ENCODE measurements around the gene SMCHD1. TPM values are rescaled to one million over a fixed set of nuclear protein-coding genes. Genes with fewer than 3 reads are reported as not detected.
"Not testable (repeated sequence)": the region's sequence is repeated elsewhere in the genome, so short reads cannot be mapped to it uniquely, and the experiment has no call there.

The SMCHD1 gene
- total RNA-seq, 1 donor from 2014 or later: 46.4 TPM

GRCh38 chr18:2716394-2717326 is 61.1 kb downstream of the SMCHD1 start:
- DNase-seq (ENCODE audit: low read depth in 2 of 2): no peak

- DNase-seq (ENCODE audit: low read depth in 2 of 2): no peak
Observed at GRCh38 chr18:2717407-2717806, 61.9 kb downstream of the SMCHD1 start.

GRCh38 chr18:2719040-2719439 is 63.5 kb downstream of the SMCHD1 start:
- DNase-seq (ENCODE audit: low read depth in 2 of 2): no peak

GRCh38 chr18:2723207-2723606 is 67.7 kb downstream of the SMCHD1 start:
- DNase-seq (ENCODE audit: low read depth in 2 of 2): no peak

GRCh38 chr18:2729757-2730156 is 74.2 kb downstream of the SMCHD1 start:
- no peak for DNase-seq (ENCODE audit: low read depth in 2 of 2)

GRCh38 chr18:2736823-2737222 is 81.3 kb downstream of the SMCHD1 start:
- no peak for DNase-seq (ENCODE audit: low read depth in 2 of 2)

GRCh38 chr18:2740082-2740481 is 84.6 kb downstream of the SMCHD1 start:
- DNase-seq (ENCODE audit: low read depth in 2 of 2): not testable (repeated sequence)

- DNase-seq (ENCODE audit: low read depth in 2 of 2): no peak
Observed at GRCh38 chr18:2746274-2746673, 90.7 kb downstream of the SMCHD1 start.

- DNase-seq (ENCODE audit: low read depth in 2 of 2): no peak
Observed at GRCh38 chr18:2758309-2758708, 102.8 kb downstream of the SMCHD1 start.

- DNase-seq (ENCODE audit: low read depth in 2 of 2): no peak
Observed at GRCh38 chr18:2774669-2775068, 119.1 kb downstream of the SMCHD1 start.

GRCh38 chr18:2776601-2777000 is 121.1 kb downstream of the SMCHD1 start:
- DNase-seq (ENCODE audit: low read depth in 2 of 2): peak; percentile 17 to 90

- peak in 1 of 2 donors; percentile 17 for DNase-seq (ENCODE audit: low read depth in 2 of 2)
Observed at GRCh38 chr18:2777241-2777640, 121.7 kb downstream of the SMCHD1 start.

GRCh38 chr18:2780750-2781149 is 125.2 kb downstream of the SMCHD1 start:
- DNase-seq (ENCODE audit: low read depth in 2 of 2): no peak

- no peak for DNase-seq (ENCODE audit: low read depth in 2 of 2)
Observed at GRCh38 chr18:2787225-2787624, 131.7 kb downstream of the SMCHD1 start.

GRCh38 chr18:2792395-2792794 is 136.9 kb downstream of the SMCHD1 start:
- no peak for DNase-seq (ENCODE audit: low read depth in 2 of 2)

GRCh38 chr18:2794159-2794558 is 138.6 kb downstream of the SMCHD1 start:
- DNase-seq (ENCODE audit: low read depth in 2 of 2): no peak

GRCh38 chr18:2797951-2798350 is 142.4 kb downstream of the SMCHD1 start:
- no peak for DNase-seq (ENCODE audit: low read depth in 2 of 2)

GRCh38 chr18:2799369-2799768 is 143.8 kb downstream of the SMCHD1 start:
- DNase-seq (ENCODE audit: low read depth in 2 of 2): no peak

GRCh38 chr18:2805970-2806943 is 150.7 kb downstream of the SMCHD1 start:
- no peak for DNase-seq (ENCODE audit: low read depth in 2 of 2)

- not testable (repeated sequence) for DNase-seq (ENCODE audit: low read depth in 2 of 2)
Observed at GRCh38 chr18:2808640-2809039, 153.1 kb downstream of the SMCHD1 start.

GRCh38 chr18:2809666-2810183 is 154.2 kb downstream of the SMCHD1 start:
- DNase-seq (ENCODE audit: low read depth in 2 of 2): not testable (repeated sequence)

- DNase-seq (ENCODE audit: low read depth in 2 of 2): no peak
Observed at GRCh38 chr18:2811416-2811815, 155.9 kb downstream of the SMCHD1 start.
